ENCODE measurements around the gene GEMIN4. TPM values are rescaled to one million over a fixed set of nuclear protein-coding genes. Genes with fewer than 3 reads are reported as not detected.
"Not testable (repeated sequence)": the region's sequence is repeated elsewhere in the genome, so short reads cannot be mapped to it uniquely, and the experiment has no call there.

Gene GEMIN4
- total RNA-seq, 1 donor = 8.7 TPM

DNA sequence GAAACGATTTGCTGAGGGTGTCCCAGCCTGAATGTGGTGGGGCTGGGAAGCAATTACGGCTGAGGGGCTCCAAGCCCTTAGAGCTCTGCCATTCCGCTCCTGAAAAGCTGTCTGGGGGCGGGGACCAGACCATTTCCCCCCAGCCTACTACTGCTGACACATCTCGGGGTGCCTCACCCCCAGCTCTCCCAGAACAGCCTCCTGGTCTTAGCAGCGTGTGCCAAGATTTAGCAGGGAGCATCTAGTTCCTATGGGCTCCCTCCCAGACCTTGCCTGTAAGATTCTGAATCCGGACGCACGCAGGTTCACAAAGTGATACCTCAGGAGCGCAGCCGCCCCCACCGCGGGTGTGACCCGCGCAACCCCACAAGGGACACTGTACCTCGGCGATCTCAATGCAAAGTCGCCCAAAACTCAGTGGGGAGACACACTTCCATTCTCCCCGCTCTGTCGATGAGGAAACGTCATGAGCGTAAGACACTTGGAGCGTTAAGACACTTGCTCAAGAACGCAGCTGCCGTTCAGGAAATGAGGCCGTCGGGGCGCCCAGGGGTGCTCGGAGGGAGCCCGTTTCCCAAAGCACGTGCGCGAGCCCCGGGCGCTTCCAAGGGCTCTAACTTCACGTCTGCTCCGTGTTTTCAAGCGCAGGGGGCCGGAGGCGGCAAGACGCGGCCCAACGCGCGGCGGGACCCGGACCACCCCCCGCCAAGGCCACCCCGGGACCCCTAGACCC is 629 bp downstream of the GEMIN4 start:
- no peaks in the 10 kb centered on the region for H3K9me3 ChIP-seq (ENCODE audit: low read depth, low read length)
- H3K4me2 ChIP-seq (ENCODE audit: insufficient read depth, low read length) = peak overlapping the region; percentile 91
- peak overlapping the region; percentile 80 for H2AFZ ChIP-seq (ENCODE audit: low read length)
- peaks cover 50% of the 10 kb centered on the region for H3K79me2 ChIP-seq (ENCODE audit: insufficient read depth, low read length)
- H3K4me3 ChIP-seq (ENCODE audit: insufficient read depth, low read length) = peak overlapping the region; percentile 83
- TF ChIP-seq, protein P1, sequence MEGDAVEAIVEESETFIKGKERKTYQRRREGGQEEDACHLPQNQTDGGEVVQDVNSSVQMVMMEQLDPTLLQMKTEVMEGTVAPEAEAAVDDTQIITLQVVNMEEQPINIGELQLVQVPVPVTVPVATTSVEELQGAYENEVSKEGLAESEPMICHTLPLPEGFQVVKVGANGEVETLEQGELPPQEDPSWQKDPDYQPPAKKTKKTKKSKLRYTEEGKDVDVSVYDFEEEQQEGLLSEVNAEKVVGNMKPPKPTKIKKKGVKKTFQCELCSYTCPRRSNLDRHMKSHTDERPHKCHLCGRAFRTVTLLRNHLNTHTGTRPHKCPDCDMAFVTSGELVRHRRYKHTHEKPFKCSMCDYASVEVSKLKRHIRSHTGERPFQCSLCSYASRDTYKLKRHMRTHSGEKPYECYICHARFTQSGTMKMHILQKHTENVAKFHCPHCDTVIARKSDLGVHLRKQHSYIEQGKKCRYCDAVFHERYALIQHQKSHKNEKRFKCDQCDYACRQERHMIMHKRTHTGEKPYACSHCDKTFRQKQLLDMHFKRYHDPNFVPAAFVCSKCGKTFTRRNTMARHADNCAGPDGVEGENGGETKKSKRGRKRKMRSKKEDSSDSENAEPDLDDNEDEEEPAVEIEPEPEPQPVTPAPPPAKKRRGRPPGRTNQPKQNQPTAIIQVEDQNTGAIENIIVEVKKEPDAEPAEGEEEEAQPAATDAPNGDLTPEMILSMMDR (IDR thresholded peaks at IDR 0.05; ENCODE audit: extremely low read depth, low read depth, low read length) = no peak
- peak; percentile 92 for DNase-seq (ENCODE audit: insufficient read length, low spot score, missing footprints)
- H4K20me1 ChIP-seq (ENCODE audit: insufficient read depth, low read length) = peaks cover 11% of the 10 kb centered on the region
- H3K36me3 ChIP-seq (ENCODE audit: insufficient read depth, low read length) = peaks cover 13% of the 10 kb centered on the region
- H3K27me3 ChIP-seq (ENCODE audit: insufficient read depth, low read length) = no peaks in the 10 kb centered on the region
- H3K27ac ChIP-seq (ENCODE audit: low read depth, low read length) = peak overlapping the region; percentile 73
- peaks cover 12% of the 10 kb centered on the region for H3K4me1 ChIP-seq (ENCODE audit: insufficient read depth, low read length)

DNA sequence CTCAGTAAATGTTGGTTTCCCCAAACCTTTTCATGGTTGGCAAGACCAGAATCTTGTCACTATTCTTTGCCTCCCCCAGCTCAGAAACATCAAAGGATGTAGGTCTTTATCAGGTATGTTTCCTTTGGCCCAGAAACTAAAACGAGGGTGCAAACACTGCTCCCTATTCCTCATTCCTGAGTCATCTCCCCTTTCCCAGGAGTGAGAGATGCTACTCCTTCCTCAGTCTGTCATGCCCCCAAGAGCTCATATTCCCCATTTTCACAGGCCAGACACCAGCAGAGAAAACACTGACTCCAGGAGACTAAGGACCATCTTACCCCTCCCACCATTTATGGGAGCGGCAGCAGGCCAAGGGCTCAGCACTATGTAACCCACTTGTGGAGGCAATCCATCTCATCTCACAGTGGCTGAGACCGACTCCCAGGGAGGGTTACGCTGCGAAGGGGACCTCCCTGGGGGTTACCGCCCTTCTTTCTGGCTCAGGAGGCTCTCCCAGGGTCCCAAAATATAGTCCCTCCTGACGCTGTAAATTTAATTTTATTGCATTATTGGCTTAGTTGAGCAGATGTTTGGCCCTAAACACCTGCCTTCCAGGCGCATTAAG is 1.5 kb downstream of the GEMIN4 start:
- H4K20me1 ChIP-seq (ENCODE audit: insufficient read depth, low read length) = peaks cover 17% of the 10 kb centered on the region
- TF ChIP-seq, protein P1 (IDR thresholded peaks at IDR 0.05; ENCODE audit: extremely low read depth, low read depth, low read length) = no peak
- peaks cover 58% of the 10 kb centered on the region for H3K79me2 ChIP-seq (ENCODE audit: insufficient read depth, low read length)
- no peak overlapping the region for H2AFZ ChIP-seq (ENCODE audit: low read length)
- H3K9me3 ChIP-seq (ENCODE audit: low read depth, low read length) = no peaks in the 10 kb centered on the region
- peaks cover 22% of the 10 kb centered on the region for H3K36me3 ChIP-seq (ENCODE audit: insufficient read depth, low read length)
- H3K4me2 ChIP-seq (ENCODE audit: insufficient read depth, low read length) = peak overlapping the region; percentile 91
- DNase-seq (ENCODE audit: insufficient read length, low spot score, missing footprints) = no peak
- H3K27ac ChIP-seq (ENCODE audit: low read depth, low read length) = peak overlapping the region; percentile 30
- peaks cover 12% of the 10 kb centered on the region for H3K4me1 ChIP-seq (ENCODE audit: insufficient read depth, low read length)
- no peaks in the 10 kb centered on the region for H3K27me3 ChIP-seq (ENCODE audit: insufficient read depth, low read length)
- H3K4me3 ChIP-seq (ENCODE audit: insufficient read depth, low read length) = peak overlapping the region; percentile 83

DNA sequence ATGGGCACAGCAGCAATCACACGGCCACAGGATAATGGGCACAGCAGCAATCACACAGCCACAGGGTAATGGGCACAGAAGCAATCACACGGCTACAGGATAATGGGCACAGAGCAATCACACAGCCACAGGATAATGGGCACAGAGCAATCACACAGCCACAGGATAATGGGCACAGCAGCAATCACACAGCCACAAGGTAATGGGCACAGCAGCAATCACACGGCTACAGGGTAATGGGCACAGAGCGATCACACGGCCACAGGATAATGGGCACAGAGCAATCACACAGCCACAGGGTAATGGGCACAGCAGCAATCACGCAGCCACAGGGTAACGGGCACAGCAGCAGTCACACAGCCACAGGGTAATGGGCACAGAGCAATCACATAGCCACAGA is 2.7 kb downstream of the GEMIN4 start:
- H4K20me1 ChIP-seq (ENCODE audit: insufficient read depth, low read length) = peaks cover 21% of the 10 kb centered on the region
- not testable (repeated sequence) for DNase-seq (ENCODE audit: insufficient read length, low spot score, missing footprints); H3K9me3 ChIP-seq (ENCODE audit: low read depth, low read length); H3K4me3 ChIP-seq (ENCODE audit: insufficient read depth, low read length); H3K27ac ChIP-seq (ENCODE audit: low read depth, low read length); H3K27me3 ChIP-seq (ENCODE audit: insufficient read depth, low read length); H2AFZ ChIP-seq (ENCODE audit: low read length); H3K4me2 ChIP-seq (ENCODE audit: insufficient read depth, low read length)
- H3K4me1 ChIP-seq (ENCODE audit: insufficient read depth, low read length) = peaks cover 12% of the 10 kb centered on the region
- H3K36me3 ChIP-seq (ENCODE audit: insufficient read depth, low read length) = peaks cover 34% of the 10 kb centered on the region
- peaks cover 69% of the 10 kb centered on the region for H3K79me2 ChIP-seq (ENCODE audit: insufficient read depth, low read length)

DNA sequence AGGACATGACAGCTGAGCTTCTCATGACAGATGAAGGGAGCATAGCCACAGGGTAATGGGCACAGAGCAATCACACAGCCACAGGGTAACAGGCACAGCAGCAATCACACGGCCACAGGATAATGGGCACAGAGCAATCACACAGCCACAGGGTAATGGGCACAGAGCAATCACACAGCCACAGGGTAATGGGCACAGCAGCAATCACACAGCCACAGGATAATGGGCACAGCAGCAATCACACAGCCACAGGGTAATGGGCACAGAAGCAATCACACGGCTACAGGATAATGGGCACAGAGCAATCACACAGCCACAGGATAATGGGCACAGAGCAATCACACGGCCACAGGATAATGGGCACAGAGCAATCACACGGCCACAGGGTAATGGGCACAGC is 3.5 kb downstream of the GEMIN4 start:
- Histone ChIP-seq H3K79me2 (ENCODE audit: insufficient read depth, low read length) (peaks cover 75% of the 10 kb centered on the region), H3K4me1 (ENCODE audit: insufficient read depth, low read length) (peaks cover 12% of the 10 kb centered on the region), H3K36me3 (ENCODE audit: insufficient read depth, low read length) (peaks cover 41% of the 10 kb centered on the region), H4K20me1 (ENCODE audit: insufficient read depth, low read length) (peaks cover 21% of the 10 kb centered on the region)
- not testable (repeated sequence) for H3K27ac ChIP-seq (ENCODE audit: low read depth, low read length); H3K9me3 ChIP-seq (ENCODE audit: low read depth, low read length); H3K4me2 ChIP-seq (ENCODE audit: insufficient read depth, low read length); H2AFZ ChIP-seq (ENCODE audit: low read length); H3K4me3 ChIP-seq (ENCODE audit: insufficient read depth, low read length); H3K27me3 ChIP-seq (ENCODE audit: insufficient read depth, low read length); DNase-seq (ENCODE audit: insufficient read length, low spot score, missing footprints)

Data from osteoblast (primary cell).